Activated T-helper 1 cell treated with anti-CD3 and anti-CD28 coated beads, Interleukin-2, amount 50 U/mL, for 16 hours (primary cell): ENCODE measurements around the gene NRXN3.
"Not testable (repeated sequence)": the region's sequence is repeated elsewhere in the genome, so short reads cannot be mapped to it uniquely, and the experiment has no call there.

ENCODE experiments used
- DNase-seq, 2 donors: peaks; one replicate each; pipeline ENCODE4 v3.0.0-alpha.2; 2020; ENCODE audit warnings: low read depth in 1 of 2, low spot score in 1 of 2

Gene NRXN3

GRCh38 chr14:78573736-78574135, 403.6 kb downstream of the NRXN3 start:
- not testable (repeated sequence) for DNase-seq

DNA sequence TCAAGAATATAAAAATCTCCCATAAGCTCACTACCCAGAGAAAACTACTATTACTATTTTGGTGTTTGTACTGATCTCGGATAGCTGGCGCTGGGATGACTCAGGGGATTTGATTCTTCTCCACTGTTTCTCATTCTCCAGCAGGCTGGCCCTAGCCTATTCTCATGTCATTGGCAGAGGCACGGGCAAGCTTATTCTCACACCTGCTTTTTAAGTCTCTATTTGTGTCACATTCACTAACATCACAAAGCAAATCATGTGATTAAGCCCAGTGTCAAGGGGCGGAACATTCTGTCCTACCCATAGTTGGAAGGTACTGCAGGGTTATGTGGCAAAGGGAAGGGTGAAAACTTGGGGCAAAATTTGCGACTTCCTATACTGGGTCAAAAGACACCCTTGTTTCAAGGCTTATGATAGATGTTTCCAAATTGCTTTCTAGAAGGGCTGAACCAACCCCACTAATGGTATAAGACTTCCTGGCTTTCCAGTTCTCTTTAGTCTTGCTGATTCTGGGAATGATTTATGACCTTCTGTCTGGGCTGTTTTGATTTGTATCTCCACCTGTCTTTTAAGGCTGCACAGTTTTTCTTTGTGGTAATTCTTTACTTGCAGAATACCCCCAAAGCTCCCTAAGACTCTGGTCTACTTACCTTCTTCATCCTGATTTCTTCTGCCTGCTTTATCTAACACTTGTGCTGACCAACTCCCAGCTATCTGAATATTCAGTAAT, 406.4 kb downstream of the NRXN3 start:
- no peak for DNase-seq

GRCh38 chr14:78581229-78581628, 411.1 kb downstream of the NRXN3 start:
- no peak for DNase-seq

GRCh38 chr14:78586681-78587080, 416.5 kb downstream of the NRXN3 start:
- DNase-seq = no peak

DNA sequence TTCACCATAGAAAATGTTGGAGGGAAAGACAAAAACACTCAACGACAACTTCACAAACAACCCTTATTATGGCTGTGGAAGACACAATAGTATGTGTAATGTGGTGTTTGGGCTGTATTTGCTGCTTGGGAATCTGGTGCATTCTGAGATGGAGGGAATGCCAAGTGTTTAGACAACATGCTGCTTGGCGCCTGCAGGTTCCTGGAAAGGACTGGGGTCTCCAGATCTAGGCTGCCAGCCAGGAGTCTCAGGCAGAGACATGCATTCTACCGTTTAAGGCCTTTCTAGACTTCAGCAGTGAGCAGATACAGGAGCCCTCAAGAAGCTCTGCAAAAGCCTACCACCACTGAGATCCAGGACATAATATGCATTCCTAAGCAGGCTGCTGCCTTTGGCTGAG, 418.7 kb downstream of the NRXN3 start:
- DNase-seq = no peak

GRCh38 chr14:78592616-78593219, 422.5 kb downstream of the NRXN3 start:
- DNase-seq = no peak

GRCh38 chr14:78593949-78594348, 423.8 kb downstream of the NRXN3 start:
- no peak for DNase-seq

DNA sequence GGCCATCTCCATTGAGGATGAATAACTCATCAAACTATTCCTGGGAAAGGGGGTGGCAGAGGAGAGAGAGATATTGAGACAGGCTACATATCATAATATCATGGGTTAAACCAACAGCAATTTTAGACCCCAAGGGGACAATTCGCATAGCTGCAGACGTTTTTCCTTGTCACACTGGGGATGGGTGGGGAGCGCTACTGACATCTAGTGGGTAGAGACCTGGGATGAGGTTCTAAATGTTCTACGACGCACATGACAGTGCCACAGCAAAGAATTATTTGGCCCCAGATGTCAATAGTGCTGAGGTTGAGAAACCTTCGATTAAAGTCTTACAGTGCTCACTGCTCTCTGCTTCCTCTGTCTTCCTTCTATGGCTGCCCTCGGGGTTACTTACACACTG, 425.6 kb downstream of the NRXN3 start:
- DNase-seq = no peak

DNA sequence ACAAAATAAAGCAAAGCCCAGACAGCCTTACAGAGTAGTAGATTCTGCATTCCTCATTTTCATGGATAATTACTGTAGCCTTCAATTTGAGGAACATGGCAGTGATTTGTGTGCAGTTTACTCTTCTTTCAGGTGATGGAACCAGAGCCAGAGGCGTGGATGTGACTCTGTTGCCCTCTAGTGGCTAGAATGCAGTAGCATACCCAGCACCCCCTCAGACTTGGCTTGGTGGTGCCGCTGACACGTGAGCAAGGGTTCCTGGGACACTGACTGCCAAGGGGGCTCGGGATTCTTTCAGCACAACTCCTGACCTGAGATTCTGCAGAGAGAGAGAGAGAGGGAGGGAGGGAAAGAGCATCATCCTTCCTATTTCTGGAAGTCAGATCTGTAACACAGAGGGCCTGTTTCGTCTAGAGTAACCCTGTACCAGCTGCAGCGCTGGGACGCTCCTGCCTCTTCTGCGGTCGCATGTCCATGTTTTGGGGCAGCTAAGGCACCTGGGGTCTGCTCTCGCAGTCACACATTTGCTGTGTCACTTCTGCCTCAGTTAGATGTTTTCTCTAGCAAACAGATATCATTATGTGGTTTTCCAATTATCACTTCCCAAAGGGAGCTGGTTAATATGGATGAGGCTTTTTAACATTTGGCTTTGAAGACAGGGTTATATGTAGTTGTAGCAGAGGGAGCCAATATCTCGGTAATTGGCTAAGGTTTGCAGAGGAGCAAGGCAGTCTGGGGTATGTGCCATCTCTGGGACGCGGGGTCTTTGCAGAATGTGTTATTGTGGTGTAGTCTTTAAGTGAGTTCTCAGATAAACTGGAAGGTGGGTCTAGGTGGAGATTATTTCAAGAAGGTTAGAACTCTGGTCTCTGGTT, 428.1 kb downstream of the NRXN3 start:
- no peak for DNase-seq

GRCh38 chr14:78605025-78605762, 435.0 kb downstream of the NRXN3 start:
- no peak for DNase-seq

DNA sequence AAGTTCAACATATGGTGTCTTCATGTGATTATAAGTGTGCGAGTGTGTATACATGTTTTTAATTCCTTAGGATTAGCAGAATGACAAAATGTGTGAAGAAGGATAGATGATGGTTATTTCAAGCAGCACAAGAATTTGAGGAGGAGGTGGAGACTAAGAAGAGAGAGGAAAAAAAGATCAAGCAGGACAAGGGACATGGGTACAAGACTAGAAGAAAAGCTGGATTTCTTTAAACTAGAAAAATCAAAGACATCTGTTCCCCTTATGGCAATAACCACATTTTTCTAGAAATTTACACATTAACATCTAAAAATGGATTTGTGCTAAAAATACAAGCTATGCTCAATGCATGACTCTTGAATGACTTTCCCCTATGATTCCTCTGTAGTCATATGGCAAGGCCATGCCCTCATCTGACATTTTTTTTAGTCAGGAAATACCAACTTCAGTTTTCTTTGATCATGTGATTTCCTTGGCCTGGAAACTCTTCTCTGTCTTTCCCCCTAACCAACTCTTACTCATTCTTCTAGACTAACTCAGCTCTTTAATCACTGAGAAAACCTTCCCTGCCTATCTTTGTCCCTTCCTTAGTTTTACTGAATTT, 435.8 kb downstream of the NRXN3 start:
- DNase-seq = no peak

- DNase-seq = no peak
Measured at GRCh38 chr14:78608998-78609787, 439.0 kb downstream of the NRXN3 start.

GRCh38 chr14:78610994-78611393, 440.8 kb downstream of the NRXN3 start:
- DNase-seq = no peak

DNA sequence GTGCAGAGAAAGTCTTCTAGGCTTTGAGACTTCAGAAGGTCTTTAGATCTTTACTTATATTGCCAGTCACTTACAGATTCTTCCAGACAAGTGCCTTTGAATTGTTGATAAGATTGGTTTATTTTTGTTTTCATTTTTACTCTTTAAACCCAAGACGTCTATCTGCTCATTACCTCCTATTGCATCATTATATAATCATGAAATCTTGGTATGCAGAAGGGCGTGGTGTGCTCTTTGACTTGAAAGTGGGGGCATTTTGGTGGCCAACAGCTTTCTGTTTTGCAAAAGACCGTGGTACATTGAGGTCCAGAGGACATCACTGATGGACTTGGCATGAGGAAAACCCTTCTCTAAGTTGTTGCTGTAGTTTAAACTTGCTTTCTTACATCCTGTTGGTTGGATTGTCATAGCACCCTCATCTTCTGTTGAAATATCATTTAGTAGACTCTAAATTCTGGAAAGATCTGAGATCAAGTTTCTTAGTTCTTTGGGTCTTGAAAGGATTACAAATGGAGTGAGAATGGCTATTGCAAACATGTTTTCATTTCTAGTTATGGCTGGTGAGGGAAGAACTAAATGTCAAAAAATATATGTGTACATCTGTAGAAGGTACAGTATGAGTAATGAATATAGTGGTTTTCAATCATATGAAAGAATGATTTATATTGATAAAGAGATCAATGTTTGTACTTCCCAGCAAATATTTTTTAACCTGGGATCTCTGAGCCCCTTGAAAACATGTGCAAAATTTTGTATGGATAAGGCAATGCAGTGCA, 441.8 kb downstream of the NRXN3 start:
- no peak for DNase-seq

- DNase-seq = no peak
Measured at GRCh38 chr14:78612666-78613065, 442.5 kb downstream of the NRXN3 start.

- no peak for DNase-seq
Measured at GRCh38 chr14:78614593-78614992, 444.4 kb downstream of the NRXN3 start.

GRCh38 chr14:78617735-78618134, 447.6 kb downstream of the NRXN3 start:
- DNase-seq = no peak

GRCh38 chr14:78618368-78618767, 448.2 kb downstream of the NRXN3 start:
- no peak for DNase-seq

- DNase-seq = no peak
Measured at GRCh38 chr14:78627114-78627513, 456.9 kb downstream of the NRXN3 start.
